GM23248 (cell line): ENCODE data around the gene CPLX1.

ENCODE experiments used
- EZH2 ChIP-seq: fragments of 200-600 bp; sonication (generic); IDR thresholded peaks from 2 replicates; pipeline ENCODE4 v1.6.1; 2018; ENCODE audit warnings: antibody characterized with exemption, mild to moderate bottlenecking; ENCODE audit not compliant: insufficient read depth, poor library complexity, severe bottlenecking
- EZH2phosphoT487 ChIP-seq: fragments of 200-600 bp; sonication (generic); IDR thresholded peaks from 2 replicates; pipeline ENCODE4 v1.6.1; 2018; ENCODE audit warnings: antibody characterized with exemption, moderate library complexity, mild to moderate bottlenecking, low read depth; ENCODE audit not compliant: insufficient read depth

DNA sequence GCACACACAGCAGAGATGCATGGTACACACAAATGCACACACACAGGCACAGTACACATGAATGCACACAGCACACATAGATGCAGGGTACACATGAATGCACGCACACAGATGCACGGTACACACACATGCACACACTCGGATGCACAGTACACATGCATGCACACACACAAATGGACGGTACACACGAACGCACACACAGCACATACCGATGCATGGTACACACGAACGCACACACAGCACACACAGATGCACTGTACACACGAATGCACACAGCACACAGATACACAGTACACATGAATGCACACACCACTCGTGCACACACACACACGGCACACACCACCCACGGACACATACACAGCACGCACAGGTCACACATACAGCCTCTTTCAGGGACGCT lies 43.8 kb upstream of the CPLX1 start:
- TF ChIP-seq EZH2 (no peak), EZH2phosphoT487 (no peak)
